Epithelial cell of proximal tubule (primary cell): ENCODE measurements around the gene PLEKHA6. TPM values are rescaled to one million over a fixed set of nuclear protein-coding genes. Genes with fewer than 3 reads are reported as not detected.
"Not testable (repeated sequence)": the region's sequence is repeated elsewhere in the genome, so short reads cannot be mapped to it uniquely, and the experiment has no call there.

Experiments
- DNase-seq: peaks from one replicate; pipeline ENCODE4 v3.0.0-alpha.2; 2011; ENCODE audit warnings: low read depth
- H3K4me3 ChIP-seq: 2 replicates; pipeline ENCODE4 v1.5.1; 2011; ENCODE audit warnings: low read depth, mild to moderate bottlenecking, low read length
- total RNA-seq: library from RNA; depleted of rRNA; stranded (reverse); fragments of >200 nt; gene quantifications from 2 replicates; pipeline ENCODE4 v1.2.3, GENCODE V29; 2015
- TF ChIP-seq, protein P1 (sequence below): conservative IDR thresholded peaks from 2 replicates; pipeline ENCODE4 v1.5.1; 2012; ENCODE audit warnings: low read depth, mild to moderate bottlenecking, low read length

Gene PLEKHA6
- total RNA-seq, 1 donor from 2014 or later, result 19.9 TPM

DNA sequence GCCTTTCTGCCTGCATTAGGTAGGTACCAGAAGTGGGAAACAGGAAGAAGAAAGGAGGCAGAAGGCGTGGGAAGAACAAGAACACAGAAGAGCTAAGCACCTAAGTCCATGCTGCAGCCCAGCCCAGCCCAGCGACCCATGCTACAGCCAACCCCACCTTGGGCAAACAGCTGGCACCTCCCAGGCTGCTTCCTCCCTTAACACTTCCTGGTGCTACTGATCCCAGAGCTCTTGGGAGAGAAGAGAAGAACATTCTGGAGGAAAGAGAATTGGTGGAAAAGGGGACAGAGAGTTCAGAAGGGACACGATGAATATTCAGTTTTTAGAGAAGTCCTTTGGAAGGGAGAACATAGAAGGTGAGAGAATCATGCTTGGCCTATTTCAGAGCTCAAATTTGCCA is 28.5 kb downstream of the PLEKHA6 start:
- H3K4me3 ChIP-seq, result no peak overlapping the region
- TF ChIP-seq, protein P1, sequence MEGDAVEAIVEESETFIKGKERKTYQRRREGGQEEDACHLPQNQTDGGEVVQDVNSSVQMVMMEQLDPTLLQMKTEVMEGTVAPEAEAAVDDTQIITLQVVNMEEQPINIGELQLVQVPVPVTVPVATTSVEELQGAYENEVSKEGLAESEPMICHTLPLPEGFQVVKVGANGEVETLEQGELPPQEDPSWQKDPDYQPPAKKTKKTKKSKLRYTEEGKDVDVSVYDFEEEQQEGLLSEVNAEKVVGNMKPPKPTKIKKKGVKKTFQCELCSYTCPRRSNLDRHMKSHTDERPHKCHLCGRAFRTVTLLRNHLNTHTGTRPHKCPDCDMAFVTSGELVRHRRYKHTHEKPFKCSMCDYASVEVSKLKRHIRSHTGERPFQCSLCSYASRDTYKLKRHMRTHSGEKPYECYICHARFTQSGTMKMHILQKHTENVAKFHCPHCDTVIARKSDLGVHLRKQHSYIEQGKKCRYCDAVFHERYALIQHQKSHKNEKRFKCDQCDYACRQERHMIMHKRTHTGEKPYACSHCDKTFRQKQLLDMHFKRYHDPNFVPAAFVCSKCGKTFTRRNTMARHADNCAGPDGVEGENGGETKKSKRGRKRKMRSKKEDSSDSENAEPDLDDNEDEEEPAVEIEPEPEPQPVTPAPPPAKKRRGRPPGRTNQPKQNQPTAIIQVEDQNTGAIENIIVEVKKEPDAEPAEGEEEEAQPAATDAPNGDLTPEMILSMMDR, result no peak
- no peak for DNase-seq

DNA sequence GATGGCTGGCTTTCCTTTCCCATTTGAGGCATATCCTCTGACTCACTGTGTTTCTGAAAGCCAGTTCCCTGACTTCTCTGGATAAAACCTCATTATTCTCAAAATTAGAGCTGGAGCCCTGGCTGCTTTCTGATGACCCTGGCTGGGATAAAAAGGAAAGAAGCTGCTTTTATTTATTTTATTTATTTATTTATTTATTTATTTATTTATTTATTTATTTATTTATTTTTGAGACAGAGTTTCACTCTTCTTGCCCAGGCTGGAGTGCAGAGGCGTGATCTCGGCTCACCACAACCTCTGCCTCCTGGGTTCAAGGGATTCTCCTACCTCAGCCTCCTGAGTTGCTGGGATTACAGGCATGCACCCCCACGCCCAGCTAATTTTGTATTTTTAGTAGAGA is 31.9 kb downstream of the PLEKHA6 start:
- not testable (repeated sequence) for DNase-seq, H3K4me3 ChIP-seq

GRCh38 chr1:204327359-204327758 is 32.4 kb downstream of the PLEKHA6 start:
- H3K4me3 ChIP-seq, result no peak overlapping the region
- DNase-seq, result no peak
- TF ChIP-seq, protein P1, result no peak

DNA sequence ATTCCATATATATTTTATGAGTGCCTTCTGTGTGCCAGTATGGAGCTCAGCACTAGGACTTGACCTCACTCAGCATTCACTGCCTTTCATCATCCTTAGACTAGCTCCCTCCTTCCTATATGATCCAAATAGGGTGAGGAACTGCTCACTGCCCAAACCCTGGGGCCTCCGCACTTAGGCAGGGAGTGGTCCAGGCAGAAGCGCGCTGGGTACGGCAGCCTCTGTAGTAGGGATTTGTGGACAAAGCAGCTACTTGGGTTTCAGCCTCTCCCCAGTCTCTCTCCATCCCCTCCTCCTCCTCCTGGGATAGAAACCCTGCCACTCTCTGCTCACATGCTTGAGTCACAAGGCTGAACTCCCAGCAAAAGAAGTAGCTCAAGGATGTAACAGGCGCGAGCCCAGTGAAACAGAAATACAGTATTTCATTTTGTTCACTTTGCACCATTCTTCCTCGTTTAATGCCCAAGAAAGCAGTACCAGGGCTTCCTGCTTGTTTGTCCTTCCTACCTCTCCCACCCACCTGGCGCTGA is 32.9 kb downstream of the PLEKHA6 start:
- TF ChIP-seq, protein P1, result no peak
- DNase-seq, result no peak
- H3K4me3 ChIP-seq, result no peak overlapping the region

DNA sequence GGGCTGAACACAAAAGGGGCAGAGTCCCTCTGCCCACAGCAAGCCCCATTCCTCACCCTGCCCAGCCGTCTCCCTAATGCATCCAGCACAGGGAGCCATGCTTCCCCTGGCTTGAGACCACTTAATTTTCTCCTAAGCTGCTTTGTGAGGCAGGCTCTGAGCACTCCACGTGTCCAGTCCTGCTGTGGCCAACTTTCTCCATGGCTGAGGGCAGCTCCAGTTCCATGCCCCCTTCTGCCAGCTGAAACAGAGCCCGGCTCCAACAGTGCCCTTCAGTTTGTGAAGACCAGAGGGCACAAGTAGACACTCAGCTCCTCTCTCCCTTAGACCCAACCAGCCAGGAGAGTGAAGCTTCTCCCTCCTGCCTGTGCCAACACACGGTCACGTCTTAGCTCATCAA is 33.8 kb downstream of the PLEKHA6 start:
- H3K4me3 ChIP-seq, result no peak overlapping the region
- TF ChIP-seq, protein P1, result no peak
- no peak for DNase-seq

- peak; percentile 78 for DNase-seq
- TF ChIP-seq, protein P1, result no peak
Observed at GRCh38 chr1:204323887-204324286, 35.8 kb downstream of the PLEKHA6 start.

GRCh38 chr1:204322339-204322868 is 37.3 kb downstream of the PLEKHA6 start:
- no peak overlapping the region for H3K4me3 ChIP-seq
- no peak for DNase-seq
- TF ChIP-seq, protein P1, result no peak

More at GRCh38 chr1:204323887-204324286, 35.8 kb downstream of the PLEKHA6 start:
- H3K4me3 ChIP-seq, result no peak overlapping the region
